Kidney (tissue), 14 donors: Measurements from ENCODE around the gene RBM6. TPM values are rescaled to one million over a fixed set of nuclear protein-coding genes. Genes with fewer than 3 reads are reported as not detected.
A peak's percentile ranks its signal among the peaks of the same experiment; 100 is the strongest.
"Not testable (repeated sequence)": the region's sequence is repeated elsewhere in the genome, so short reads cannot be mapped to it uniquely, and the experiment has no call there.

Experiments used
- DNase-seq, 5 donors: peaks; one replicate each; pipeline ENCODE4 v3.0.0-alpha.2; 2013 to 2020
- FAIRE-seq: peaks from 2 replicates; lab custom pipeline; 2012; peaks lifted over from hg19 to GRCh38; lab: Jason Lieb, UNC
- H3K27ac ChIP-seq, 2 donors: one replicate each; pipeline ENCODE4 v1.7.0; 2013; ENCODE audit warnings: low read depth in 2 of 2, low read length in 2 of 2, inconsistent platforms in 1 of 2
- H3K27me3 ChIP-seq: one replicate; pipeline ENCODE4 v1.7.1; 2013; ENCODE audit warnings: low read length, inconsistent platforms; ENCODE audit not compliant: control insufficient read depth, insufficient read depth
- H3K36me3 ChIP-seq, 3 donors: one replicate each; pipeline versions ENCODE4 v1.7.0 to v1.7.1; 2013; ENCODE audit warnings: low read length in 3 of 3, control low read depth in 1 of 3, inconsistent platforms in 1 of 3; ENCODE audit not compliant: insufficient read depth in 3 of 3, control insufficient read depth in 2 of 3
- H3K4me1 ChIP-seq, 3 donors: one replicate each; pipeline versions ENCODE4 v1.7.0 to v1.7.1; 2013; ENCODE audit warnings: low read length in 3 of 3, inconsistent platforms in 1 of 3, low read depth in 1 of 3; ENCODE audit not compliant: control insufficient read depth in 2 of 3, insufficient read depth in 2 of 3
- H3K4me3 ChIP-seq, 3 donors: one replicate each; pipeline versions ENCODE4 v1.7.0 to v1.8.1; 2013; ENCODE audit warnings: low read length in 3 of 3, control low read depth in 1 of 3, inconsistent platforms in 1 of 3
- H3K9ac ChIP-seq, 3 donors: one replicate each; pipeline versions ENCODE4 v1.7.0 to v1.7.1; 2013; ENCODE audit warnings: low read length in 3 of 3, control low read depth in 1 of 3, inconsistent platforms in 1 of 3
- H3K9me3 ChIP-seq, 3 donors: one replicate each; pipeline versions ENCODE4 v1.7.0 to v1.7.1; 2013; ENCODE audit warnings: low read length in 3 of 3, control low read depth in 1 of 3, inconsistent platforms in 1 of 3; ENCODE audit not compliant: control insufficient read depth in 2 of 3, insufficient read depth in 1 of 3
- intact Hi-C: fragments of 100-400 bp; cut with DNase I; formaldehyde crosslinking; loops from one replicate; pipeline ENCODE4 v1.11.1; 2022
- polyA plus RNA-seq: library from polyadenylated mRNA; stranded (reverse); fragments of 350-450 nt; fragmentation: Illumina TruSeq; extraction: RNeasy Lipid Tissue Mini Kit (QIAGEN cat#74804); gene quantifications from one replicate; pipeline ENCODE4 v1.2.3, GENCODE V29; 2014; ENCODE audit warnings: low read depth, low replicate concordance; ENCODE audit not compliant: insufficient read depth
- total RNA-seq: library from RNA; stranded (reverse); fragmentation: NEBNext Ultra II Directional; extraction: Animal tissue kit (Norgen Biotek cat#: 25700); gene quantifications from one replicate; pipeline ENCODE4 v1.2.1, GENCODE V29; 2021
- TF ChIP-seq, protein P1 (sequence below): IDR thresholded peaks from 3 replicates; pipeline ENCODE4 v1.5.1; 2012; ENCODE audit warnings: mild to moderate bottlenecking, moderate library complexity, borderline replicate concordance; ENCODE audit not compliant: insufficient read depth; ENCODE audit errors: extremely low read depth
- donor health status: control.
- donor health status: control.
- donor health status: control.
- donor health status: control.
- donor health status: control.
- donor health status: DM: yes; HTN: yes; CAD: no.
- donor health status: Normal renal cell carcinoma (clear cell type).

The RBM6 gene
- total and polyA plus RNA-seq, 2 donors from 2014 or later: 72.0 to 90.0 TPM

GRCh38 chr3:49929291-49930167, 10.4 kb upstream of the RBM6 start, which contains the start of gene MON1A:
Gene MON1A, minus strand, starts transcription at chr3:49929811. Its CDS starts 16,465 bp downstream, at chr3:49913346.
- intact Hi-C loops: no loop called here
- no peaks in the 10 kb centered on the region for H3K9me3 ChIP-seq
- no peak for FAIRE-seq
- no peaks in the 10 kb centered on the region for H3K36me3 ChIP-seq
- peak within 1 kb of the TSS; percentile 87 to 95 for H3K27ac ChIP-seq
- TF ChIP-seq, protein P1, sequence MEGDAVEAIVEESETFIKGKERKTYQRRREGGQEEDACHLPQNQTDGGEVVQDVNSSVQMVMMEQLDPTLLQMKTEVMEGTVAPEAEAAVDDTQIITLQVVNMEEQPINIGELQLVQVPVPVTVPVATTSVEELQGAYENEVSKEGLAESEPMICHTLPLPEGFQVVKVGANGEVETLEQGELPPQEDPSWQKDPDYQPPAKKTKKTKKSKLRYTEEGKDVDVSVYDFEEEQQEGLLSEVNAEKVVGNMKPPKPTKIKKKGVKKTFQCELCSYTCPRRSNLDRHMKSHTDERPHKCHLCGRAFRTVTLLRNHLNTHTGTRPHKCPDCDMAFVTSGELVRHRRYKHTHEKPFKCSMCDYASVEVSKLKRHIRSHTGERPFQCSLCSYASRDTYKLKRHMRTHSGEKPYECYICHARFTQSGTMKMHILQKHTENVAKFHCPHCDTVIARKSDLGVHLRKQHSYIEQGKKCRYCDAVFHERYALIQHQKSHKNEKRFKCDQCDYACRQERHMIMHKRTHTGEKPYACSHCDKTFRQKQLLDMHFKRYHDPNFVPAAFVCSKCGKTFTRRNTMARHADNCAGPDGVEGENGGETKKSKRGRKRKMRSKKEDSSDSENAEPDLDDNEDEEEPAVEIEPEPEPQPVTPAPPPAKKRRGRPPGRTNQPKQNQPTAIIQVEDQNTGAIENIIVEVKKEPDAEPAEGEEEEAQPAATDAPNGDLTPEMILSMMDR: no peak
- H3K4me1 ChIP-seq: peaks cover 3 to 14% (median 8%) of the 10 kb centered on the region in 3 donors
- H3K4me3 ChIP-seq: peak within 1 kb of the TSS; percentile 70 to 92 (median 75)
- DNase-seq: peak; percentile 94 to 98 (median 95)
- H3K9ac ChIP-seq: peak within 1 kb of the TSS; percentile 30 to 80 (median 37)
- no peaks in the 10 kb centered on the region for H3K27me3 ChIP-seq

- no peaks in the 10 kb centered on the region for H3K9me3 ChIP-seq
- H3K4me1 ChIP-seq: peaks cover 3 to 14% (median 8%) of the 10 kb centered on the region in 3 donors
- no peaks in the 10 kb centered on the region for H3K36me3 ChIP-seq
- no peaks in the 10 kb centered on the region for H3K27me3 ChIP-seq
- FAIRE-seq: no peak
- TF ChIP-seq, protein P1: no peak
- intact Hi-C loops: no loop called here
- H3K4me3 ChIP-seq: peak overlapping the region; percentile 70 to 92 (median 74)
- H3K27ac ChIP-seq: peak overlapping the region; percentile 87 to 95
- peak overlapping the region; percentile 17 to 80 (median 30) for H3K9ac ChIP-seq
- peak in 1 of 5 donors; percentile 26 for DNase-seq
Measured at GRCh38 chr3:49930168-49930690, 9.7 kb upstream of the RBM6 start.

GRCh38 chr3:49930922-49931321, 9.0 kb upstream of the RBM6 start:
- TF ChIP-seq, protein P1: no peak

GRCh38 chr3:49932281-49932680, 7.7 kb upstream of the RBM6 start:
- H3K4me3 ChIP-seq, H3K9ac ChIP-seq, H3K27ac ChIP-seq, DNase-seq, H3K9me3 ChIP-seq, H3K27me3 ChIP-seq, FAIRE-seq, H3K36me3 ChIP-seq, intact Hi-C loops: not testable (repeated sequence)
- peaks cover 3 to 14% (median 8%) of the 10 kb centered on the region in 3 donors for H3K4me1 ChIP-seq

More at GRCh38 chr3:49930922-49931321, 9.0 kb upstream of the RBM6 start:
- H3K27ac ChIP-seq: no peak overlapping the region
- H3K4me1 ChIP-seq: peaks cover 3 to 14% (median 8%) of the 10 kb centered on the region in 3 donors
- H3K9ac ChIP-seq: peak overlapping the region in 1 of 3 donors; percentile 7
- H3K36me3 ChIP-seq: no peaks in the 10 kb centered on the region
- no peak overlapping the region for H3K4me3 ChIP-seq
- intact Hi-C loops: no loop called here
- no peaks in the 10 kb centered on the region for H3K9me3 ChIP-seq
- DNase-seq (peak; percentile 53 to 88 (median 68)), FAIRE-seq (no peak)
- no peaks in the 10 kb centered on the region for H3K27me3 ChIP-seq
